Retinal pigment epithelial cell (primary cell): ENCODE measurements around the gene RAG2.

Experiments used
- DNase-seq: peaks from one replicate; pipeline ENCODE4 v3.0.0-alpha.2; 2010; ENCODE audit warnings: low read depth
- H3K4me3 ChIP-seq: 2 replicates; pipeline ENCODE4 v1.5.1; 2011; ENCODE audit warnings: mild to moderate bottlenecking, low read length, control low read depth, moderate library complexity
- CTCF ChIP-seq: conservative IDR thresholded peaks from 2 replicates; pipeline ENCODE4 v1.5.1; 2011; ENCODE audit warnings: low read depth, low read length, control low read depth, inconsistent platforms

RAG2 gene

DNA sequence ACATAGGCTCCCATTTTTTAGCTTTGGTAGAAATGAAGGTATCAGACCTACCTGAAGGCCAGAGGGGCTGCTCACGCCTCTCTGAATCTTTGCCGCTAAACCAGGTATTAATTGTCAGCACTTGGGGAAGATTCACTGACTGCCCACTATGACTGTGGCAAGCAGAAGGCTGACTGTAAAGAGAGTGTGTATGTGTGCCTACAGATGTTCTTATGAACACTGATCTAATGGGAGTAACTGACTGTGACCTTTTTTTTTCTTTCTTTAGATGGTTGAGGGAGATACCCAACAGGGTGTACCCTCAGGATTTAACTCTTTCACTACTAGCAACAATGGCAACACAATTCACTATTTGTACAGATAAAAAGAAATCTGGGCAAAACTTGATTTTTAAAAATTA, at the start of gene RAG2:
TSS of gene RAG2 (minus strand) at position 186 of the 400 bp plus-strand sequence. CDS start 4,068 bp downstream, outside the sequence.
- H3K4me3 ChIP-seq: no peak within 1 kb of the TSS
- TF ChIP-seq CTCF: no peak
- no peak for DNase-seq

DNA sequence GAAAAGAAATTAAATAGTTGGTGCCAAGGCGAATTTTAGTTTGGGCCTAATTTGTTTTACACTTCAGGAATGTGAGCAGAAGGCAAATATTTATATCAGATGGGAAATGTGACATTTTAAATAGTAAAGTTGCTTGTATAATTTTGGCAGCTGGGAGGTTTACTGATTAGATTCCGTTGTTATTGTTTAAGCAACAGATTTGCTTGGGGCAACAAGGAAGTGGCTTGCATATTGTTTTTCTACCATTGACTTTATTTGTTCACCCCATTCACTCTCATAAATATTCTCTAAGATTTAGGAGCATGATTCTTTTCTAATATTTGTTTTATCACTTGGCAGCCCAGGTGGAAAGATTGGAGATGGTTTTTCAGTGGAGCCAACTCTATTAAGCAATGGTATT, 40.5 kb upstream of the RAG2 start:
- no peak for DNase-seq
- TF ChIP-seq CTCF: no peak

GRCh38 chr11:36635066-36635862, 37.2 kb upstream of the RAG2 start:
- no peak for DNase-seq

More for the DNA sequence above, 40.5 kb upstream of the RAG2 start:
- H3K4me3 ChIP-seq: no peak overlapping the region

DNA sequence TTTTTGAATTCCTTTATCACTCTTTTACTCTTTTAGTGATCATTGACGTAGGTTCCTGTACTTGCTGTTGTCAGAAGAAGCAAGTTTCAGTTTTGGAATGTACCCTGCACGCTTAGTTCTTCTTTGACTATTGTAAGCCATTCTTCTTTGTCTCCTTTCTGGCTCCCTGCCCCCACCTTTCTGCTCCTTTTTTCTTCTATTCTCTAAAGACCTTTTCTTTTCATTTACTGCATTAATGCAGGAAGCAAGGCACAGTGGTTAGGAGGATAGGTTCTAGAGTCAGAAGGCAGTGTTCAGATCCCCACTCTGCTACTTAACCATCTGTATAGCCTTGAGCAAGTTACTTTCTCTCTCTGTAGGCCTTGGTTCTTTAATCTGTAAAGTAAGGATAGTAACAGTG, 33.7 kb upstream of the RAG2 start:
- DNase-seq: no peak
- TF ChIP-seq CTCF: no peak
- no peak overlapping the region for H3K4me3 ChIP-seq

More at GRCh38 chr11:36635066-36635862, 37.2 kb upstream of the RAG2 start:
- no peak for TF ChIP-seq CTCF
- no peak overlapping the region for H3K4me3 ChIP-seq

DNA sequence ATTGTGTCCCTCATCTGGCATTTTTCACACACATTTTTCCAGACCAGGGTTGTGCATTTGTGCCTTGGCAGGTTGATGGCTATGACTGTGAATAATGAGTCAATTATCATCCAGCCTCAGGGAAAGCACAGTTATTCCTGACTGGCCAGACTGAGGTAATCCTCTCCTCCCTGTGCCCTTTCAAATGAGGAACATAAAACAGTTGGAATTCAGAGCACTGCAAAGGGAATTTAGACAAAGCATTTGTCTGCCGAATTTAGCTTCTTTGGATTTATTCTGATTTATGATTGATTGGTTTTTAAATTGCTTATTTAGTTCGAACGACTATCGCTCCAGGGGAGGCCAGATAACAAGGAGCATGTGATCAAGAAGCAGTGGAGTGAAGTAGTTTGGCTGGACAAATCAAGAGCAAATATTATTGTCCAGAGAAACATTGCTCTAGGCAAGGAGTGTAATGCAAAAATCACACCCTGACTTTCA, 30.8 kb upstream of the RAG2 start:
- no peak for TF ChIP-seq CTCF
- no peak overlapping the region for H3K4me3 ChIP-seq
- no peak for DNase-seq

DNA sequence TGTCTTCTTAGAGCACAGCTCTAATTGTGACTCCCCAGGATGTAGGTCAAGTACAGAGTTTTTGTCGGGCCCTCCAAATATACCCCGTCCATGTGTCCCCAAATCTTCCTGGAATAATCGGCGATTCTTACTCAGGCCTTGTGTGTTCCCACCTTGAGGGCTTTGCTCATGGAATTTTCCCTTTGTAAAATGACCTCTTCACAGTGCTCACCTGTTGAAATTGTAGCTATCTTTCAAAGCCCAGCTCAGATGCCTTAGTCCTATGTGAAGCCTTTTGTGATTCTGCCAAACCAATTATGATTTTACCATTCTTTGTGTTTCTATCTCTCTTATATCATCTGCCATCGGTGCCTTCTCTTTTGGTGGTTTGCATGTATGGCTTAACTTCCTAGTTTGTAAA, 30.1 kb upstream of the RAG2 start:
- DNase-seq: no peak

More for the DNA sequence above, 30.1 kb upstream of the RAG2 start:
- TF ChIP-seq CTCF: no peak
- H3K4me3 ChIP-seq: no peak overlapping the region
